IMR-90 (cell line): ENCODE results near the gene NTPCR.

Experiments used
- BHLHE40 ChIP-seq: fragments of 150-350 bp; IDR thresholded peaks from 2 replicates; pipeline ENCODE4 v1.6.1; 2016; ENCODE audit warnings: mild to moderate bottlenecking, low read depth, low read length
- CEBPB ChIP-seq: IDR thresholded peaks from 2 replicates; pipeline ENCODE4 v1.6.1; 2012; ENCODE audit warnings: low read depth, low read length, improper control_type of control experiment
- CHD1 ChIP-seq: IDR thresholded peaks from 2 replicates; pipeline ENCODE4 v1.6.1; 2012; ENCODE audit warnings: low read depth, low read length, improper control_type of control experiment
- MAFK ChIP-seq: IDR thresholded peaks from 2 replicates; pipeline ENCODE4 v1.6.1; 2012; ENCODE audit warnings: low read depth, low read length, improper control_type of control experiment
- MAZ ChIP-seq: IDR thresholded peaks from 2 replicates; pipeline ENCODE4 v1.6.1; 2012; ENCODE audit warnings: low read depth, mild to moderate bottlenecking, low read length, improper control_type of control experiment, moderate library complexity, borderline replicate concordance
- POLR2A ChIP-seq: IDR thresholded peaks from 2 replicates; pipeline ENCODE4 v1.6.1; 2012; ENCODE audit warnings: mild to moderate bottlenecking, low read depth, low read length
- RAD21 ChIP-seq: IDR thresholded peaks from 2 replicates; pipeline ENCODE4 v1.6.1; 2012; ENCODE audit warnings: low read length, improper control_type of control experiment
- RCOR1 ChIP-seq: IDR thresholded peaks from 2 replicates; pipeline ENCODE4 v1.6.1; 2012; ENCODE audit warnings: mild to moderate bottlenecking, low read length, improper control_type of control experiment; ENCODE audit not compliant: insufficient replicate concordance
- RFX5 ChIP-seq: IDR thresholded peaks from 2 replicates; pipeline ENCODE4 v1.8.0; 2012; ENCODE audit warnings: low read depth, mild to moderate bottlenecking, low read length, moderate library complexity
- SMC3 ChIP-seq: fragments of 150-350 bp; IDR thresholded peaks from 2 replicates; pipeline ENCODE4 v1.6.1; 2016; ENCODE audit warnings: low read depth, mild to moderate bottlenecking, antibody characterized with exemption, low read length, moderate library complexity
- USF2 ChIP-seq: fragments of 150-350 bp; IDR thresholded peaks from 2 replicates; pipeline ENCODE4 v1.6.1; 2017; ENCODE audit warnings: mild to moderate bottlenecking, antibody characterized with exemption, low read length, low read depth
- TF ChIP-seq, protein P1 (sequence below): conservative IDR thresholded peaks from 2 replicates; pipeline ENCODE4 v1.5.1; 2012; ENCODE audit warnings: mild to moderate bottlenecking, low read depth, low read length, improper control_type of control experiment
- TF ChIP-seq, protein P2 (sequence below): fragments of 150-350 bp; IDR thresholded peaks from 2 replicates; pipeline ENCODE4 v1.6.1; 2016; ENCODE audit warnings: low read depth, mild to moderate bottlenecking, low read length, moderate library complexity, borderline replicate concordance

DNA sequence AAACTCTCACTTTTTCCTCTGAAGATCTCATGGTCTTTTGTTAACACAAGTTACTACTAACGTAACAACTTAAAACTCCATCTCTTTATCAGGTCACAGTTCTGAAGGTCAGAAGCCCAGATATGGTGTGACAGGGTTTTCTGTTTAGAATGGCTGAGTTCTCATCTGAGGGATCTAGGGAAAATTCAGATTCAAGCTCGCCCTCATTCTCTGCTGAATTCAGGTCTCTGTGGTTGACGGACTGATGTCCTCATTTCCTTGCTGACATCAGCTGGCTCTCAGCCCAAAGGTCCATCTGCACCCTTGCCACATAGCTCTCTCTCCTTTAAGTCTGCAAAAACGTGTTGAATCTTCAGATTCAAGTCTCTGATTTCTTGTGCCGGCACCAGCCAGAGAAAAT is 6.1 kb upstream of the NTPCR start:
- TF ChIP-seq, protein P1, sequence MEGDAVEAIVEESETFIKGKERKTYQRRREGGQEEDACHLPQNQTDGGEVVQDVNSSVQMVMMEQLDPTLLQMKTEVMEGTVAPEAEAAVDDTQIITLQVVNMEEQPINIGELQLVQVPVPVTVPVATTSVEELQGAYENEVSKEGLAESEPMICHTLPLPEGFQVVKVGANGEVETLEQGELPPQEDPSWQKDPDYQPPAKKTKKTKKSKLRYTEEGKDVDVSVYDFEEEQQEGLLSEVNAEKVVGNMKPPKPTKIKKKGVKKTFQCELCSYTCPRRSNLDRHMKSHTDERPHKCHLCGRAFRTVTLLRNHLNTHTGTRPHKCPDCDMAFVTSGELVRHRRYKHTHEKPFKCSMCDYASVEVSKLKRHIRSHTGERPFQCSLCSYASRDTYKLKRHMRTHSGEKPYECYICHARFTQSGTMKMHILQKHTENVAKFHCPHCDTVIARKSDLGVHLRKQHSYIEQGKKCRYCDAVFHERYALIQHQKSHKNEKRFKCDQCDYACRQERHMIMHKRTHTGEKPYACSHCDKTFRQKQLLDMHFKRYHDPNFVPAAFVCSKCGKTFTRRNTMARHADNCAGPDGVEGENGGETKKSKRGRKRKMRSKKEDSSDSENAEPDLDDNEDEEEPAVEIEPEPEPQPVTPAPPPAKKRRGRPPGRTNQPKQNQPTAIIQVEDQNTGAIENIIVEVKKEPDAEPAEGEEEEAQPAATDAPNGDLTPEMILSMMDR = no peak
- no peak for TF ChIP-seq CHD1
- TF ChIP-seq POLR2A = no peak
- no peak for TF ChIP-seq USF2
- no peak for TF ChIP-seq RCOR1
- no peak for TF ChIP-seq SMC3
- TF ChIP-seq, protein P2, sequence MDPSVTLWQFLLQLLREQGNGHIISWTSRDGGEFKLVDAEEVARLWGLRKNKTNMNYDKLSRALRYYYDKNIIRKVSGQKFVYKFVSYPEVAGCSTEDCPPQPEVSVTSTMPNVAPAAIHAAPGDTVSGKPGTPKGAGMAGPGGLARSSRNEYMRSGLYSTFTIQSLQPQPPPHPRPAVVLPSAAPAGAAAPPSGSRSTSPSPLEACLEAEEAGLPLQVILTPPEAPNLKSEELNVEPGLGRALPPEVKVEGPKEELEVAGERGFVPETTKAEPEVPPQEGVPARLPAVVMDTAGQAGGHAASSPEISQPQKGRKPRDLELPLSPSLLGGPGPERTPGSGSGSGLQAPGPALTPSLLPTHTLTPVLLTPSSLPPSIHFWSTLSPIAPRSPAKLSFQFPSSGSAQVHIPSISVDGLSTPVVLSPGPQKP = no peak
- no peak for TF ChIP-seq CEBPB
- no peak for TF ChIP-seq BHLHE40
- TF ChIP-seq RFX5 = no peak
- no peak for TF ChIP-seq MAZ
- TF ChIP-seq MAFK = no peak
- no peak for TF ChIP-seq RAD21
